Thymus (tissue), 11 donors: ENCODE results near the gene TMEM81. TPM values are rescaled to one million over a fixed set of nuclear protein-coding genes. Genes with fewer than 3 reads are reported as not detected.

Experiments used
- DNase-seq, 9 donors: peaks; one replicate each; pipeline ENCODE4 v3.0.0-alpha.2; 2013; ENCODE audit warnings: low spot score in 9 of 9, low read depth in 6 of 9, missing footprints in 1 of 9
- H3K27ac ChIP-seq, 2 donors: one replicate each; pipeline ENCODE4 v1.5.1; 2013; ENCODE audit warnings: control low read depth in 1 of 2, low read depth in 1 of 2, low read length in 1 of 2, mild to moderate bottlenecking in 1 of 2, moderate library complexity in 1 of 2
- H3K27me3 ChIP-seq, 2 donors: one replicate each; pipeline ENCODE4 v1.5.1; 2013; ENCODE audit warnings: low read length in 1 of 2; ENCODE audit not compliant: control insufficient read depth in 2 of 2, insufficient read depth in 1 of 2
- H3K36me3 ChIP-seq, 2 donors: one replicate each; pipeline ENCODE4 v1.5.1; 2013; ENCODE audit warnings: low read length in 1 of 2, mild to moderate bottlenecking in 1 of 2, moderate library complexity in 1 of 2; ENCODE audit not compliant: control insufficient read depth in 2 of 2, insufficient read depth in 2 of 2
- H3K4me1 ChIP-seq, 2 donors: one replicate each; pipeline ENCODE4 v1.5.1; 2013; ENCODE audit warnings: low read length in 2 of 2; ENCODE audit not compliant: control insufficient read depth in 2 of 2, insufficient read depth in 2 of 2
- H3K4me3 ChIP-seq, 2 donors: one replicate each; pipeline ENCODE4 v1.5.1; 2013; ENCODE audit warnings: low read length in 2 of 2, control low read depth in 1 of 2, mild to moderate bottlenecking in 1 of 2
- H3K9me3 ChIP-seq, 2 donors: one replicate each; pipeline ENCODE4 v1.5.1; 2013; ENCODE audit warnings: low read length in 1 of 2, mild to moderate bottlenecking in 1 of 2; ENCODE audit not compliant: control insufficient read depth in 2 of 2, insufficient read depth in 1 of 2
- WGBS: extraction: QIAGEN DNeasy Blood & Tissue Kit; methylation state at CpG from one replicate; pipeline ENCODE4 v1.1.7; 2013; 5-methylcytosine and 5-hydroxymethylcytosine counted together
- polyA plus RNA-seq: library from polyadenylated mRNA; stranded (reverse); fragments of 200-250 nt; gene quantifications from one replicate; pipeline ENCODE4 v1.2.3, GENCODE V29; 2013
- total RNA-seq: library from RNA; stranded (reverse); fragments of 120-200 nt; gene quantifications from one replicate; pipeline ENCODE4 v1.2.4, GENCODE V29; 2013
- donor health status: healthy.

Gene TMEM81
- total and polyA plus RNA-seq, 2 donors = 1.7 to 4.6 TPM

GRCh38 chr1:205066141-205066818, 18.0 kb downstream of the TMEM81 start:
- Histone ChIP-seq H3K36me3 (no peaks in the 10 kb centered on the region), H3K27me3 (no peaks in the 10 kb centered on the region), H3K4me3 (no peak overlapping the region), H3K27ac (no peak overlapping the region), H3K4me1 (peaks cover 0 to 3% of the 10 kb centered on the region in 2 donors), H3K9me3 (peaks cover 0 to 2% of the 10 kb centered on the region in 2 donors)
- WGBS = 78% methylated on average over 13 of the region's 13 CpGs
- no peak for DNase-seq

DNA sequence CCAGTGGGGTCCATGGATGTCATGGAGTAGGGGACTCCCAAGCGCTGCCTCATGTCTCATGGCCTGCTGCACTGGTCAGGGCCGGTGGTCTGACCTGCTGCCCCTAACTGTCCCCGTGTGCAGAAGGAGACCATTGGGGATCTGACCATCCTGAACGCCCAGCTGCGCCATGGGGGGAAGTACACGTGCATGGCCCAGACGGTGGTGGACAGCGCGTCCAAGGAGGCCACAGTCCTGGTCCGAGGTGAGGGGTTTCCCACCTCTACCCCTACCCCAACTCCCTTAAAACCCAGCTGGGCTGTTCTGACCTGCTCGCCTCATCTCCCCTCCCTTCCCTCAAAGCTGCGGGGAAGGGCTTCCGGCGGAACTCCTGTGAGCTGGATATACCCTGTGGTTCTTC, 18.6 kb downstream of the TMEM81 start:
- H3K4me3 ChIP-seq = no peak overlapping the region
- 98% methylated on average over 14 of the region's 14 CpGs for WGBS
- DNase-seq = no peak

GRCh38 chr1:205064741-205065316, 19.4 kb downstream of the TMEM81 start:
- peaks cover 0 to 3% of the 10 kb centered on the region in 2 donors for H3K4me1 ChIP-seq
- no peak overlapping the region for H3K4me3 ChIP-seq
- H3K27me3 ChIP-seq = no peaks in the 10 kb centered on the region
- no peak for DNase-seq
- peaks cover 0 to 4% of the 10 kb centered on the region in 2 donors for H3K9me3 ChIP-seq
- no peaks in the 10 kb centered on the region for H3K36me3 ChIP-seq
- no peak overlapping the region for H3K27ac ChIP-seq
- WGBS = 95% methylated on average over 9 of the region's 9 CpGs

More for the DNA sequence above, 18.6 kb downstream of the TMEM81 start:
- Histone ChIP-seq H3K27ac (no peak overlapping the region), H3K27me3 (no peaks in the 10 kb centered on the region), H3K9me3 (peaks cover 0 to 4% of the 10 kb centered on the region in 2 donors), H3K36me3 (no peaks in the 10 kb centered on the region), H3K4me1 (peaks cover 0 to 3% of the 10 kb centered on the region in 2 donors)

GRCh38 chr1:205064301-205064700, 20.0 kb downstream of the TMEM81 start:
- H3K27me3 ChIP-seq = no peaks in the 10 kb centered on the region
- no peak overlapping the region for H3K4me3 ChIP-seq
- no peak overlapping the region for H3K27ac ChIP-seq
- H3K4me1 ChIP-seq = peaks cover 0 to 3% of the 10 kb centered on the region in 2 donors
- no peak for DNase-seq
- peaks cover 0 to 4% of the 10 kb centered on the region in 2 donors for H3K9me3 ChIP-seq
- H3K36me3 ChIP-seq = no peaks in the 10 kb centered on the region
- WGBS = 95% methylated on average over 11 of the region's 11 CpGs

GRCh38 chr1:205062895-205063294, 21.4 kb downstream of the TMEM81 start:
- no peak overlapping the region for H3K27ac ChIP-seq
- no peaks in the 10 kb centered on the region for H3K36me3 ChIP-seq
- 94% methylated on average over 3 of the region's 3 CpGs for WGBS
- DNase-seq = no peak
- peaks cover 0 to 4% of the 10 kb centered on the region in 2 donors for H3K9me3 ChIP-seq
- H3K27me3 ChIP-seq = no peaks in the 10 kb centered on the region
- H3K4me1 ChIP-seq = peaks cover 0 to 3% of the 10 kb centered on the region in 2 donors
- H3K4me3 ChIP-seq = no peak overlapping the region

GRCh38 chr1:205062319-205062718, 21.9 kb downstream of the TMEM81 start:
- H3K9me3 ChIP-seq = peaks cover 0 to 4% of the 10 kb centered on the region in 2 donors
- H3K36me3 ChIP-seq = no peaks in the 10 kb centered on the region
- H3K27me3 ChIP-seq = no peaks in the 10 kb centered on the region
- WGBS = 97% methylated on average over 8 of the region's 8 CpGs
- H3K4me1 ChIP-seq = peaks cover 0 to 3% of the 10 kb centered on the region in 2 donors
- no peak overlapping the region for H3K4me3 ChIP-seq
- no peak overlapping the region for H3K27ac ChIP-seq
- DNase-seq = no peak

DNA sequence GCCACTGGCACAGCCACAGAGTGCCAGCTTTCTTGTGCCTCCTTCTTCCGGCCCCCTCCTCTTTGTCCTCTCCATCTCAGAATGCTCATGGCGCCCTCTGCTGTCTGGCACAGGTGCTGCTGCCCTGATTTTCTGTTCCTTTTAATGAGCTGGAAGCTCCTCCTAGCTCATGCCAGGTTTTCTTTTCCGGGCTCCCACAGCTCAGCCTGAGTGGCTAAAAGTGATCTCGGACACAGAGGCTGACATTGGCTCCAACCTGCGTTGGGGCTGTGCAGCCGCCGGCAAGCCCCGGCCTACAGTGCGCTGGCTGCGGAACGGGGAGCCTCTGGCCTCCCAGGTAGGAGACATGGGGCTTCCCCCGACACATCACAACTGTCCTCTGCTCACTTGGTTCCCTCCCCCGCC, 22.6 kb downstream of the TMEM81 start:
- 53% methylated on average over 13 of the region's 13 CpGs for WGBS
- no peaks in the 10 kb centered on the region for H3K27me3 ChIP-seq
- peaks cover 0 to 4% of the 10 kb centered on the region in 2 donors for H3K9me3 ChIP-seq
- peak; percentile 55 to 88 (median 72) for DNase-seq
- H3K4me1 ChIP-seq = peaks cover 0 to 3% of the 10 kb centered on the region in 2 donors
- H3K27ac ChIP-seq = no peak overlapping the region
- H3K36me3 ChIP-seq = no peaks in the 10 kb centered on the region
- no peak overlapping the region for H3K4me3 ChIP-seq

- no peak for DNase-seq
- Histone ChIP-seq H3K4me1 (peaks cover 0 to 3% of the 10 kb centered on the region in 2 donors), H3K4me3 (no peak overlapping the region)
These were observed 23.0 kb downstream of the TMEM81 start for GRCh38 chr1:205061227-205061626.

DNA sequence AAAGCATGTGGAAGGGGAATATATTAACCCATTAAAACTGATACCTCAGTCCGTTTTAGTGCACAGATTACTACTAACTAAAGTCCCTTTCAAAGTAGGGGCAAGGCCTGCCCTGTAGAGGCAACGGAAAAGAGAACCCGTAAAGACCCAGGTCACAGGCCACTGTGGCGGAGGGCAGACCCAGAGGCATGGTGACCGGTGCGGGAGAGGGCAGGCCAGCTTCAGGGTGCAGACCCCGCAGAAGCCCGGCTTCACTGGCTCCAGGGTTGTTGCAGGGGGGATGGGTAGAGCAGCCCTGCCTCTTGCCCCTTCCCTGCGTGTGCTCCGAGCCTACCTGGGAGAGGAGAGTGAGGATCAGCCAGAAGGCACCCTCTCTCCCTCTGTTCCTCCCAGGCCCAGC, 23.5 kb downstream of the TMEM81 start:
- no peak for DNase-seq
- Histone ChIP-seq H3K36me3 (no peaks in the 10 kb centered on the region), H3K27ac (no peak overlapping the region), H3K9me3 (peaks cover 0 to 4% of the 10 kb centered on the region in 2 donors), H3K27me3 (no peaks in the 10 kb centered on the region), H3K4me3 (no peak overlapping the region), H3K4me1 (peaks cover 0 to 3% of the 10 kb centered on the region in 2 donors)
- 98% methylated on average over 10 of the region's 10 CpGs for WGBS

More at GRCh38 chr1:205061227-205061626, 23.0 kb downstream of the TMEM81 start:
- 94% methylated on average over 14 of the region's 14 CpGs for WGBS
- Histone ChIP-seq H3K9me3 (peaks cover 0 to 4% of the 10 kb centered on the region in 2 donors), H3K27ac (no peak overlapping the region), H3K36me3 (no peaks in the 10 kb centered on the region), H3K27me3 (no peaks in the 10 kb centered on the region)
